Activated B cell treated with CpG ODN at 0.5 μM for 24 hours (primary cell): ENCODE results near the gene DAZL. TPM values are rescaled to one million over a fixed set of nuclear protein-coding genes. Genes with fewer than 3 reads are reported as not detected.

Source experiments
- ATAC-seq: fragments of 200-7000 bp; cut with Tn5 transposase; one replicate; pipeline ENCODE4 v1.10.0; 2021; ENCODE audit warnings: low read depth, mild to moderate bottlenecking, moderate library complexity
- CTCF ChIA-PET: fragments of 350-600 bp; sonication (Branson Sonifier 250); formaldehyde crosslinking; loops from one replicate; lab custom pipeline; 2021; ENCODE audit warnings: antibody characterized with exemption; lab: Charles Lee
- POLR2A ChIA-PET: fragments of 350-600 bp; sonication (Branson Sonifier 250); formaldehyde crosslinking; loops from one replicate; lab custom pipeline; 2021; ENCODE audit warnings: antibody characterized with exemption; lab: Charles Lee
- DNase-seq: peaks from one replicate; pipeline ENCODE4 v3.0.0; 2022
- H3K27ac Mint-ChIP-seq: one replicate; pipeline ENCODE4 v1.8.0; 2020; ENCODE audit warnings: mixed read lengths
- H3K27me3 Mint-ChIP-seq: one replicate; pipeline ENCODE4 v1.8.0; 2021; ENCODE audit warnings: mixed read lengths
- H3K36me3 Mint-ChIP-seq: one replicate; pipeline ENCODE4 v1.8.0; 2021; ENCODE audit warnings: low read depth, mixed read lengths
- H3K4me1 Mint-ChIP-seq: one replicate; pipeline ENCODE4 v1.8.0; 2021; ENCODE audit warnings: mixed read lengths
- H3K4me3 Mint-ChIP-seq: one replicate; pipeline ENCODE4 v1.8.0; 2020; ENCODE audit warnings: mild to moderate bottlenecking, mixed read lengths
- H3K9me3 Mint-ChIP-seq: one replicate; pipeline ENCODE4 v1.8.0; 2020; ENCODE audit warnings: mixed read lengths
- CTCF ChIP-seq: fragments of 200-600 bp; IDR thresholded peaks from one replicate; pipeline ENCODE4 v1.8.0; 2022; ENCODE audit warnings: antibody characterized with exemption, mild to moderate bottlenecking
- intact Hi-C: fragments of 100-400 bp; cut with micrococcal nuclease; formaldehyde crosslinking; loops from one replicate; pipeline ENCODE4 v1.15.1; 2024
- total RNA-seq: library from RNA; stranded (reverse); gene quantifications from 2 replicates; pipeline ENCODE4 v1.2.3, GENCODE V29; 2022

The DAZL gene
- total RNA-seq, 1 donor from 2014 or later, result not detected

- Mint-ChIP-seq H3K4me1 (peaks cover 7% of the 10 kb centered on the region), H3K27me3 (peaks cover 5% of the 10 kb centered on the region), H3K27ac (no peak overlapping the region), H3K9me3 (no peaks in the 10 kb centered on the region), H3K36me3 (no peaks in the 10 kb centered on the region), H3K4me3 (no peak overlapping the region)
- ATAC-seq (no peak), DNase-seq (no peak)
- ChIA-PET POLR2A (interaction anchor here (0.7 to 1.9 kb wide), 2 partner anchors 32 to 251 kb away, joined by 3 to 7 read pairs; no protein-coding TSS in a partner anchor), CTCF (interaction anchor here (0.9 to 1.5 kb wide), 2 partner anchors 257 kb away, joined by 3 to 8 read pairs; no protein-coding TSS in a partner anchor)
- intact Hi-C loops, result no loop called here
- no peak for TF ChIP-seq CTCF
Observed at GRCh38 chr3:16547561-16548357, 57.5 kb downstream of the DAZL start.

- TF ChIP-seq CTCF, result no peak
- H3K27me3 Mint-ChIP-seq, result no peaks in the 10 kb centered on the region
- ATAC-seq (no peak), DNase-seq (no peak)
- no peaks in the 10 kb centered on the region for H3K36me3 Mint-ChIP-seq
- ChIA-PET CTCF (interaction anchor here (1.5 kb wide), 1 partner anchor 256 kb away, joined by 8 read pairs; no protein-coding TSS in a partner anchor), POLR2A (interaction anchor here (0.7 to 1.9 kb wide), 2 partner anchors 30 to 250 kb away, joined by 3 to 7 read pairs; no protein-coding TSS in a partner anchor)
- intact Hi-C loops, result no loop called here
- no peaks in the 10 kb centered on the region for H3K9me3 Mint-ChIP-seq
- no peak overlapping the region for H3K27ac Mint-ChIP-seq
- peaks cover 7% of the 10 kb centered on the region for H3K4me1 Mint-ChIP-seq
- H3K4me3 Mint-ChIP-seq, result no peak overlapping the region
Observed at GRCh38 chr3:16546186-16547010, 58.8 kb downstream of the DAZL start.

- H3K27me3 Mint-ChIP-seq, result no peaks in the 10 kb centered on the region
- POLR2A ChIA-PET, result no interaction called here
- no peaks in the 10 kb centered on the region for H3K36me3 Mint-ChIP-seq
- CTCF ChIA-PET, result interaction anchor here (0.8 to 1.3 kb wide), 3 partner anchors 10 to 256 kb away, joined by 3 to 4 read pairs (median 3); no protein-coding TSS in a partner anchor
- peaks cover 1% of the 10 kb centered on the region for H3K4me1 Mint-ChIP-seq
- H3K27ac Mint-ChIP-seq, result no peak overlapping the region
- intact Hi-C loops, result no loop called here
- DNase-seq, result no peak
- no peak overlapping the region for H3K4me3 Mint-ChIP-seq
- TF ChIP-seq CTCF, result no peak
- no peaks in the 10 kb centered on the region for H3K9me3 Mint-ChIP-seq
- no peak for ATAC-seq
Observed at GRCh38 chr3:16545413-16546185, 59.6 kb downstream of the DAZL start.

- DNase-seq (no peak), ATAC-seq (no peak)
- TF ChIP-seq CTCF, result no peak
- intact Hi-C loops, result no loop called here
- Mint-ChIP-seq H3K4me1 (no peaks in the 10 kb centered on the region), H3K36me3 (no peaks in the 10 kb centered on the region), H3K9me3 (no peaks in the 10 kb centered on the region), H3K27ac (no peak overlapping the region), H3K4me3 (no peak overlapping the region), H3K27me3 (no peaks in the 10 kb centered on the region)
- CTCF ChIA-PET, result no interaction called here
- POLR2A ChIA-PET, result no interaction called here
Observed at GRCh38 chr3:16543242-16543864, 61.9 kb downstream of the DAZL start.
